Aorta (tissue), 5 donors: ENCODE results near the gene IER5. TPM values are rescaled to one million over a fixed set of nuclear protein-coding genes. Genes with fewer than 3 reads are reported as not detected.

Experiments
- ATAC-seq: fragments of 200-7000 bp; cut with Tn5 transposase; one replicate; pipeline ENCODE4 v1.9.1; 2022; ENCODE audit warnings: moderate library complexity; ENCODE audit not compliant: low FRiP score
- DNase-seq, 2 donors: peaks; one replicate each; pipeline ENCODE4 v3.0.0-alpha.2; 2020
- H3K27ac ChIP-seq, 2 donors: one replicate each; pipeline ENCODE4 v1.5.1; 2013; ENCODE audit warnings: low read length in 2 of 2, mild to moderate bottlenecking in 2 of 2, moderate library complexity in 2 of 2, control low read depth in 1 of 2, inconsistent platforms in 1 of 2, low read depth in 1 of 2
- H3K27me3 ChIP-seq, 2 donors: one replicate each; pipeline ENCODE4 v1.6.1; 2013; ENCODE audit warnings: control low read depth in 1 of 2, low read length in 1 of 2, mild to moderate bottlenecking in 1 of 2, moderate library complexity in 1 of 2; ENCODE audit not compliant: insufficient read depth in 2 of 2, control insufficient read depth in 1 of 2
- H3K36me3 ChIP-seq, 2 donors: one replicate each; pipeline ENCODE4 v1.6.1; 2013; ENCODE audit warnings: control low read depth in 1 of 2, low read length in 1 of 2, mild to moderate bottlenecking in 1 of 2; ENCODE audit not compliant: insufficient read depth in 2 of 2, control insufficient read depth in 1 of 2
- H3K4me1 ChIP-seq, 2 donors: one replicate each; pipeline ENCODE4 v1.6.1; 2013; ENCODE audit warnings: low read length in 2 of 2, control low read depth in 1 of 2, mild to moderate bottlenecking in 1 of 2, moderate library complexity in 1 of 2; ENCODE audit not compliant: insufficient read depth in 2 of 2, control insufficient read depth in 1 of 2
- H3K4me3 ChIP-seq, 2 donors: one replicate each; pipeline ENCODE4 v1.5.1; 2013; ENCODE audit warnings: low read length in 2 of 2, control low read depth in 1 of 2, mild to moderate bottlenecking in 1 of 2
- H3K9me3 ChIP-seq: one replicate; pipeline ENCODE4 v1.6.1; 2013; ENCODE audit warnings: mild to moderate bottlenecking, low read length; ENCODE audit not compliant: control insufficient read depth
- WGBS, 2 donors: extraction: QIAGEN DNeasy Blood & Tissue Kit; methylation state at CpG; one replicate each; pipeline ENCODE4 v1.1.7; 2013; 5-methylcytosine and 5-hydroxymethylcytosine counted together
- intact Hi-C, 2 donors: fragments of 100-400 bp; cut with DNase I; formaldehyde crosslinking; loops; one replicate each; pipeline versions ENCODE4 v1.14.2 to v1.15.0; 2022
- polyA plus RNA-seq, 2 donors: library from polyadenylated mRNA; stranded (reverse); fragments of 200-250 nt; gene quantifications; one replicate each; pipeline ENCODE4 v1.2.3, GENCODE V29; 2013
- total RNA-seq, 2 donors: library from RNA; stranded (reverse); fragmentation: NEBNext Ultra II Directional; extraction: Animal tissue kit (Norgen Biotek cat#: 25700); gene quantifications; one replicate each; pipeline ENCODE4 v1.2.1, GENCODE V29; 2021
- donor health status: healthy with polysubstance abuse.
- donor health status: Bipolar disorder and iron deficiency.
- donor health status: DM: no; HTN: no; CAD: no.
- donor health status: DM: no; HTN: no; CAD: no.
- donor health status: DM: yes; HTN: yes; CAD: no.

Gene IER5
- total and polyA plus RNA-seq, 4 donors = 7.4 to 42.2 (median 11.4) TPM

GRCh38 chr1:181090641-181091126 lies 2.2 kb downstream of the IER5 start:
- no peak overlapping the region for H3K27ac ChIP-seq
- no peaks in the 10 kb centered on the region for H3K9me3 ChIP-seq
- no peaks in the 10 kb centered on the region for H3K27me3 ChIP-seq
- no peaks in the 10 kb centered on the region for H3K36me3 ChIP-seq
- peaks cover 2 to 13% of the 10 kb centered on the region in 2 donors for H3K4me1 ChIP-seq
- no peak for ATAC-seq
- 27 to 40% methylated on average over 9 of the region's 9 CpGs for WGBS, 2 donors
- peak overlapping the region; percentile 63 to 99 for H3K4me3 ChIP-seq
- intact Hi-C loops = loop anchor here in 1 of 2 donors (2.0 kb wide), 1 partner anchor 50 kb away; no protein-coding TSS in a partner anchor
- no peak for DNase-seq

DNA sequence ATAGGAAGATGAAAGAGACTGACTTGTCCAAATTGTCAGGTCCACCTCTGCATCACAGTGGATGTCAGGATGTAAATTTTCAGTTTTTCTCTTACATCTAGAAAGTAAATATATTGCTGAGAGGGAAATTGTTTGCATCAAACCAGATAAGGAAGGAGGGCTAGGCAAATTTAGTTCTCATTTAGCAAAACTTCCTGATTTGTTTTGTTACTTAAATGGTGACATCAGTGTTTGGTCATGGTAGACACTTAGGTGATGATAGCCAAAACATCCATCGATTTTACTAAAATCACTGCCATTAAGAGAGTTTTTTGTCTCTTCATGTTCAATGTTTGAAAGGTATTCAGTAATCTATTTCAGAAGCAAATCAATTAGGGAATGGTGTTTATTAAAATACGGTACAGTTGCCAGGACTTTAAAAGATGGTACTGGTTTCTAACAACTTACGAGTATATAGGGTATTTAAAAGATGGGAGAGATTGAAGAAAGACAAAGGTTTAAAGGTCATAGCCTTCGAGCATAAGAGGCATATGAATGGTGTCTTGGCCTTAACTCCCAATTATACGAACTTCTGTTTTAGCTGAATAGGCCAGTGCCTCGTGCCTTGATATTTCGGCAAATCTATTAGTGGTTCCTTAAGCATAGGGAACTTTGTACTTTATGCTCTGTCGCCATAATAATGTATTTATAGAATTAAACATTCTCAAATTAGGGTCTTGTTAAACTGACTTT lies 3.0 kb downstream of the IER5 start:
- 91 to 96% methylated on average over 8 of the region's 8 CpGs for WGBS, 2 donors
- no peak for ATAC-seq
- Histone ChIP-seq H3K36me3 (no peaks in the 10 kb centered on the region), H3K4me3 (peak overlapping the region in 1 of 2 donors; percentile 99), H3K4me1 (peaks cover 2 to 14% of the 10 kb centered on the region in 2 donors), H3K9me3 (no peaks in the 10 kb centered on the region), H3K27me3 (no peaks in the 10 kb centered on the region), H3K27ac (no peak overlapping the region)
- DNase-seq = no peak
- intact Hi-C loops = loop anchor here in 1 of 2 donors (2.0 kb wide), 1 partner anchor 49 kb away; no protein-coding TSS in a partner anchor

DNA sequence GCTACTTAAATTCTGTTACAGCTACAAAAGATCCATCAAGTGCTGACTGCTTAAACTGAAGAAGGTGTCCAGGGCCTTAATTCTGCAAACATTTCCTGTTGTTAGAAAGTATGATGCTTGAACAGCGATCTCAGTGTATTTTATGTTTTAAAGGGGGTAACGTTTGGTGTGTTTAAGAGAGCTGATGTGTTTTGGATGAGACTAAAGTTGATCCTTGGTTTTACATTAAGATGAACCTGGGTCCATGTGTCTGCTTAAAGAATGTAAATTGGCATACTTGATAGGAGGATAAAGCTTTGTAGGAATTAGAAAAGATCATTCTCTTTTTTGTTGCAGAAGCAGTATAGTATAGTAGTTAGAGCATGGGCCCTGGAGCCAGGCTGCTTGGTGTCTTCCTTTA lies 3.6 kb downstream of the IER5 start:
- ATAC-seq (no peak), DNase-seq (no peak)
- H3K27me3 ChIP-seq = no peaks in the 10 kb centered on the region
- WGBS, 2 donors = 79 to 86% methylated on average over 2 of the region's 2 CpGs
- no peak overlapping the region for H3K4me3 ChIP-seq
- H3K9me3 ChIP-seq = no peaks in the 10 kb centered on the region
- no peaks in the 10 kb centered on the region for H3K36me3 ChIP-seq
- intact Hi-C loops = no loop called here
- H3K4me1 ChIP-seq = peaks cover 2 to 14% of the 10 kb centered on the region in 2 donors
- no peak overlapping the region for H3K27ac ChIP-seq

DNA sequence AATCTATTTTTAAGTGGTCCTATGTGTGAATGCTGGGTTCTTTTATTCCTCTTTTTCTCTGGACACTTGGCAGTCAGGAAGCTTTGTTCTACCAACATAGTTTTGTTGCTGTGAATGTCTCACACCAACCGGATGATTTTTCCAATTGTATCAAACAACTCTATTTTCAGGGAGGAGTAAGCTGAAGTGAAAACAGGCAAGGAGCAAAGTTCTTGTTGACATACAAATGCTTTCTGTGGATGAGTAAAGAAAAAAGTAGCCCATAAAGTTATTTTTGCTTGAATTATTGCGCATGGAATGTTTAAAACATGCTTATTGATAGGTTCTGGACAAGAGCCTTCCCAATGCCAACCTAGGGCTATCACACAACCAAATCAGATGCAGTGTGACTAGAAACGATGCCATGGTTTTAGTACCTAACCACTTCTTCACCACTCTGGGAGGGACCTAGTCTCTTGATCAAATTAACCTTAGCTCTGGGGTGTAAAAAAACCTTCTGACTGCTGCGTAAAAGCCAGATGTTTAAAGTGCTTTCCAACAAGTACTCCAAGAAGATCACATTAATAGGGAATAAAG lies 4.5 kb downstream of the IER5 start:
- 79 to 82% methylated on average over 4 of the region's 4 CpGs for WGBS, 2 donors
- Histone ChIP-seq H3K27me3 (no peaks in the 10 kb centered on the region), H3K4me1 (peaks cover 2 to 14% of the 10 kb centered on the region in 2 donors), H3K36me3 (no peaks in the 10 kb centered on the region), H3K4me3 (no peak overlapping the region), H3K27ac (no peak overlapping the region), H3K9me3 (no peaks in the 10 kb centered on the region)
- ATAC-seq (no peak), DNase-seq (no peak)
- intact Hi-C loops = no loop called here

DNA sequence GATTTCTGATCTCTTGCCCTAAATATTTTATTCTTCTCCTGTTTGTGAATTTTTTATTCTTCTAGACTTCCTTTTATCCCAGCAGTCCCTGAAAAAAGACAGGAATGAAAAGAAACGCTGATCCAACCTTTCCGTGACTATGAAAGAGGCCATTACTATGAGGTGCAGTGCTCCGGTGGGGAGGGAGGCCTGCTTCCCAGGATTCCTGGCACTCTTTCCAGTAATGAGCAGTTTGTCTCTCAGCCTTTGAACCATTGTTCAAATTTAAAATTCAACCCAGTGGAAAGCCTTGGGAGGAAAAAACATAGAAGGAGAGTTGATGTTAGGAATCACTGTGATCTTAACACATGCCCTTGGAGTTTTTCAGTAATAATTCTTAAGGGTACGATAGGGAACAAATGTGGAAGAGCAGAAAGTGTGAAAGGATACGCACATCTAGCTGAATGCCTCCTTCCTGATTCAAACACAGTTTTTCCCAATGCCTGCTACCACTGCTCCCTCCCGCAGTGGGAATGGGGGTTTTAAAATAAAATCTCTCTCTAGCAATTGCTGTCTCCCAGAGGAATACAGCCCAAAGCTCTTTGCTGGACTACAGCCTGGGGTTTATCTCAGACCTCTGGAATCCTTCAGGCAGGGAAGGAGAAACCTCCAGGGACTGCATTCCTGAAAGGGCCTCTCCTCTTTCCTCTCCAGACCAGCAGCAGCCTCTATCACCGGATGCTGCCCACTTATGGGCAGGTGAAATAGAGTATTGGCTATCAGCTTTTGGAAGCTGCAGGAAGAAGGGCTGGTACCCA lies 6.1 kb downstream of the IER5 start:
- ATAC-seq (peak; percentile 83), DNase-seq (peak in 1 of 2 donors; percentile 61)
- intact Hi-C loops = no loop called here
- WGBS, 2 donors = 5 to 8% methylated on average over 7 of the region's 7 CpGs
- peaks cover 0 to 14% of the 10 kb centered on the region in 2 donors for H3K4me1 ChIP-seq
- no peaks in the 10 kb centered on the region for H3K9me3 ChIP-seq
- no peak overlapping the region for H3K4me3 ChIP-seq
- peak overlapping the region; percentile 46 to 65 for H3K27ac ChIP-seq
- H3K36me3 ChIP-seq = no peaks in the 10 kb centered on the region
- H3K27me3 ChIP-seq = no peaks in the 10 kb centered on the region

DNA sequence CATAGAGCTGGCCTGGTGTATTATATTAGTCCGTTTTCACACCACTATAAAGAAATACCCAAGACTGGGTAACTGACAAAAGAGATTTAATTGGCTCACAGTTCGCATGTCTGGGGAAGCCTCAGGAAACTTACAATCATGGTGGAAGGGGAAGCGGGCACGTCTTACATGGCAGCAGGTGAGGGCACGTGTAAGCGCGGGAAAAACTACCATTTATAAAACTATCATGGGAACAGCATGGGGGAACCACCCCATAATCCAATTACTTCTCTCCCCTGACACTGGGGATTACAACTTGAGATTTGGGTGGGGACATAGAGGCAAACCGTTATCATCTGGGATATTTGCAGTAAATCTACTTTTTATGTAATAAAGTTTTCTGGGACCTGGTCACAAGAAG lies 6.8 kb downstream of the IER5 start:
- H3K27ac ChIP-seq = peak overlapping the region in 1 of 2 donors; percentile 13

GRCh38 chr1:181095763-181096184 lies 7.3 kb downstream of the IER5 start:
- Histone ChIP-seq H3K4me1 (peaks cover 0 to 14% of the 10 kb centered on the region in 2 donors), H3K27ac (peak overlapping the region in 1 of 2 donors; percentile 48), H3K9me3 (no peaks in the 10 kb centered on the region), H3K4me3 (no peak overlapping the region), H3K36me3 (no peaks in the 10 kb centered on the region), H3K27me3 (no peaks in the 10 kb centered on the region)
- no peak for DNase-seq
- intact Hi-C loops = no loop called here
- 73 to 75% methylated on average over 5 of the region's 5 CpGs for WGBS, 2 donors
- no peak for ATAC-seq

More for the DNA sequence above, 6.8 kb downstream of the IER5 start:
- Histone ChIP-seq H3K4me3 (no peak overlapping the region), H3K4me1 (peaks cover 0 to 14% of the 10 kb centered on the region in 2 donors), H3K9me3 (no peaks in the 10 kb centered on the region), H3K27me3 (no peaks in the 10 kb centered on the region), H3K36me3 (no peaks in the 10 kb centered on the region)
- intact Hi-C loops = no loop called here
- no peak for DNase-seq
- no peak for ATAC-seq
- WGBS, 2 donors = 86 to 91% methylated on average over 8 of the region's 8 CpGs

- H3K27ac ChIP-seq = peak overlapping the region in 1 of 2 donors; percentile 21
Observed at GRCh38 chr1:181097242-181097641, 8.7 kb downstream of the IER5 start.

More at GRCh38 chr1:181097242-181097641, 8.7 kb downstream of the IER5 start:
- Histone ChIP-seq H3K4me1 (peaks cover 0 to 14% of the 10 kb centered on the region in 2 donors), H3K36me3 (no peaks in the 10 kb centered on the region), H3K9me3 (no peaks in the 10 kb centered on the region), H3K27me3 (no peaks in the 10 kb centered on the region), H3K4me3 (no peak overlapping the region)
- intact Hi-C loops = no loop called here
- WGBS, 2 donors = 73% methylated on average over 7 of the region's 7 CpGs
- ATAC-seq (no peak), DNase-seq (no peak)
